ENCODE data around the gene DCLK1.

GRCh38 chr13:36173571-36174322 is 42.6 kb upstream of the DCLK1 start:
- TF ChIP-seq, protein P1, sequence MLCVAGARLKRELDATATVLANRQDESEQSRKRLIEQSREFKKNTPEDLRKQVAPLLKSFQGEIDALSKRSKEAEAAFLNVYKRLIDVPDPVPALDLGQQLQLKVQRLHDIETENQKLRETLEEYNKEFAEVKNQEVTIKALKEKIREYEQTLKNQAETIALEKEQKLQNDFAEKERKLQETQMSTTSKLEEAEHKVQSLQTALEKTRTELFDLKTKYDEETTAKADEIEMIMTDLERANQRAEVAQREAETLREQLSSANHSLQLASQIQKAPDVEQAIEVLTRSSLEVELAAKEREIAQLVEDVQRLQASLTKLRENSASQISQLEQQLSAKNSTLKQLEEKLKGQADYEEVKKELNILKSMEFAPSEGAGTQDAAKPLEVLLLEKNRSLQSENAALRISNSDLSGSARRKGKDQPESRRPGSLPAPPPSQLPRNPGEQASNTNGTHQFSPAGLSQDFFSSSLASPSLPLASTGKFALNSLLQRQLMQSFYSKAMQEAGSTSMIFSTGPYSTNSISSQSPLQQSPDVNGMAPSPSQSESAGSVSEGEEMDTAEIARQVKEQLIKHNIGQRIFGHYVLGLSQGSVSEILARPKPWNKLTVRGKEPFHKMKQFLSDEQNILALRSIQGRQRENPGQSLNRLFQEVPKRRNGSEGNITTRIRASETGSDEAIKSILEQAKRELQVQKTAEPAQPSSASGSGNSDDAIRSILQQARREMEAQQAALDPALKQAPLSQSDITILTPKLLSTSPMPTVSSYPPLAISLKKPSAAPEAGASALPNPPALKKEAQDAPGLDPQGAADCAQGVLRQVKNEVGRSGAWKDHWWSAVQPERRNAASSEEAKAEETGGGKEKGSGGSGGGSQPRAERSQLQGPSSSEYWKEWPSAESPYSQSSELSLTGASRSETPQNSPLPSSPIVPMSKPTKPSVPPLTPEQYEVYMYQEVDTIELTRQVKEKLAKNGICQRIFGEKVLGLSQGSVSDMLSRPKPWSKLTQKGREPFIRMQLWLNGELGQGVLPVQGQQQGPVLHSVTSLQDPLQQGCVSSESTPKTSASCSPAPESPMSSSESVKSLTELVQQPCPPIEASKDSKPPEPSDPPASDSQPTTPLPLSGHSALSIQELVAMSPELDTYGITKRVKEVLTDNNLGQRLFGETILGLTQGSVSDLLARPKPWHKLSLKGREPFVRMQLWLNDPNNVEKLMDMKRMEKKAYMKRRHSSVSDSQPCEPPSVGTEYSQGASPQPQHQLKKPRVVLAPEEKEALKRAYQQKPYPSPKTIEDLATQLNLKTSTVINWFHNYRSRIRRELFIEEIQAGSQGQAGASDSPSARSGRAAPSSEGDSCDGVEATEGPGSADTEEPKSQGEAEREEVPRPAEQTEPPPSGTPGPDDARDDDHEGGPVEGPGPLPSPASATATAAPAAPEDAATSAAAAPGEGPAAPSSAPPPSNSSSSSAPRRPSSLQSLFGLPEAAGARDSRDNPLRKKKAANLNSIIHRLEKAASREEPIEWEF (IDR thresholded peaks at IDR 0.05; ENCODE audit: insufficient replicate concordance, low read depth, low read length), result no peak
- TF ChIP-seq POLR2A (IDR thresholded peaks at IDR 0.05; ENCODE audit: low read depth, low read length), result no peak
